Anterior cingulate cortex (tissue), 58 donors: ENCODE data around the gene AMN.

ENCODE experiments used
- DNase-seq, 58 donors: peaks; one replicate each; lab custom pipeline; 2025; lab: John Stamatoyannopoulos, UW

Gene AMN

GRCh38 chr14:102898776-102899515 lies 23.5 kb upstream of the AMN start:
- DNase-seq = no peak

- no peak for DNase-seq
Measured at GRCh38 chr14:102899516-102899900, 23.0 kb upstream of the AMN start.

- no peak for DNase-seq
Measured at GRCh38 chr14:102900631-102901571, 21.6 kb upstream of the AMN start.

GRCh38 chr14:102901633-102902032 lies 20.8 kb upstream of the AMN start:
- DNase-seq = no peak

GRCh38 chr14:102902086-102902485 lies 20.4 kb upstream of the AMN start:
- no peak for DNase-seq

- no peak for DNase-seq
Measured at GRCh38 chr14:102902523-102903247, 19.8 kb upstream of the AMN start.

- DNase-seq = no peak
Measured at GRCh38 chr14:102903248-102903888, 19.1 kb upstream of the AMN start.

GRCh38 chr14:102903889-102904512 lies 18.5 kb upstream of the AMN start:
- DNase-seq = no peak

- DNase-seq = no peak
Measured at GRCh38 chr14:102905116-102906108, 17.1 kb upstream of the AMN start.

GRCh38 chr14:102906616-102907302 lies 15.7 kb upstream of the AMN start:
- no peak for DNase-seq

- no peak for DNase-seq
Measured at GRCh38 chr14:102907303-102907844, 15.1 kb upstream of the AMN start.

GRCh38 chr14:102907980-102908730 lies 14.3 kb upstream of the AMN start:
- DNase-seq = no peak

GRCh38 chr14:102908766-102909455 lies 13.6 kb upstream of the AMN start:
- DNase-seq = no peak

GRCh38 chr14:102909462-102909861 lies 13.0 kb upstream of the AMN start:
- no peak for DNase-seq

- DNase-seq = no peak
Measured at GRCh38 chr14:102909911-102910310, 12.6 kb upstream of the AMN start.

- DNase-seq = no peak
Measured at GRCh38 chr14:102910442-102910841, 12.0 kb upstream of the AMN start.

- no peak for DNase-seq
Measured at GRCh38 chr14:102911541-102911951, 10.9 kb upstream of the AMN start.
